HepG2 (cell line): ENCODE results near the gene CECR2. TPM values are rescaled to one million over a fixed set of nuclear protein-coding genes. Genes with fewer than 3 reads are reported as not detected.

Experiments used
- ATAC-seq: fragments of 200-7000 bp; cut with Tn5 transposase; 3 replicates; pipeline ENCODE4 v1.9.1; 2020; ENCODE audit warnings: mild to moderate bottlenecking, moderate library complexity
- BruUV-seq: library from RNA; stranded (reverse); fragments of 400-500 nt; replicated peaks from 2 replicates; lab custom pipeline; 2021; lab: Mats Ljungman, UMichigan
- CTCF ChIA-PET: fragments of 300-600 bp; formaldehyde crosslinking; extraction: SDS; loops from one replicate; lab custom pipeline; 2021; ENCODE audit warnings: low total read pairs, inconsistent platforms, low intra/inter-chr PET ratio; lab: Yijun Ruan, JAX
- POLR2A ChIA-PET: fragments of 350-600 bp; sonication (Branson Sonifier 250); formaldehyde crosslinking; loops from one replicate; lab custom pipeline; 2020; ENCODE audit warnings: antibody characterized with exemption, inconsistent platforms; lab: Yijun Ruan, JAX
- DNase-seq: peaks from one replicate; pipeline ENCODE4 v3.0.0-alpha.2; 2015; ENCODE audit warnings: low spot score
- FAIRE-seq: peaks from 3 replicates; lab custom pipeline; 2011; peaks lifted over from hg19 to GRCh38; lab: Jason Lieb, UNC
- H2AFZ ChIP-seq: one replicate; pipeline ENCODE4 v1.6.1; 2011; ENCODE audit warnings: low read length, inconsistent platforms
- H3K27ac ChIP-seq: fragments of 300-600 bp; 3 replicates; pipeline ENCODE4 v1.8.0; 2011; ENCODE audit warnings: mixed run types, mild to moderate bottlenecking, mixed read lengths, low read length, inconsistent platforms; ENCODE audit not compliant: insufficient read depth; ENCODE audit errors: extremely low read length
- H3K27me3 ChIP-seq, 2 experiments: fragments of 200-600 bp in 1 of 2; 2 replicates in 1 of 2; 3 replicates in 1 of 2; pipeline versions ENCODE4 v1.6.0 to v1.8.0; 2011; ENCODE audit warnings: low read length in 2 of 2, mild to moderate bottlenecking in 2 of 2, moderate library complexity in 2 of 2, inconsistent platforms in 1 of 2; ENCODE audit not compliant: insufficient read depth in 2 of 2, control insufficient read depth in 1 of 2
- H3K36me3 ChIP-seq, 2 experiments: fragments of 200-600 bp in 1 of 2; replicated peaks in 1 of 2; 2 replicates in 1 of 2; 3 replicates in 1 of 2; pipeline versions ENCODE4 v1.5.1 to v1.8.0; 2011; ENCODE audit warnings: low read length in 2 of 2, inconsistent platforms in 1 of 2; ENCODE audit not compliant: insufficient read depth in 2 of 2, control insufficient read depth in 1 of 2
- H3K4me1 ChIP-seq: 2 replicates; pipeline ENCODE4 v1.5.1; 2012; ENCODE audit warnings: low read length, inconsistent platforms; ENCODE audit not compliant: insufficient read depth
- H3K4me2 ChIP-seq: 2 replicates; pipeline ENCODE4 v1.6.0; 2011; ENCODE audit warnings: low read depth, low read length, inconsistent platforms
- H3K4me3 ChIP-seq, 3 experiments: fragments of 200-600 bp in 1 of 3; sonication (generic), shearing (Covaris generic) in 1 of 3; replicated peaks in 1 of 3; 2 replicates each; pipeline ENCODE4 v1.5.1; 2011 to 2016; ENCODE audit warnings: low read length in 3 of 3, inconsistent platforms in 2 of 3, low read depth in 2 of 3, mild to moderate bottlenecking in 2 of 3, control low read depth in 1 of 3, mixed read lengths in 1 of 3; ENCODE audit not compliant: insufficient read depth in 1 of 3
- H3K79me2 ChIP-seq: one replicate; pipeline ENCODE4 v1.6.1; 2011; ENCODE audit warnings: low read length, inconsistent platforms; ENCODE audit not compliant: insufficient read depth
- H3K9ac ChIP-seq: 2 replicates; pipeline ENCODE4 v1.6.0; 2011; ENCODE audit warnings: mild to moderate bottlenecking, low read depth, low read length, inconsistent platforms; ENCODE audit not compliant: insufficient read depth
- H3K9me3 ChIP-seq: 2 replicates; pipeline ENCODE4 v1.5.1; 2012; ENCODE audit warnings: mild to moderate bottlenecking, low read length
- H4K20me1 ChIP-seq: 2 replicates; pipeline ENCODE4 v1.6.0; 2011; ENCODE audit warnings: inconsistent platforms, mild to moderate bottlenecking, low read length, moderate library complexity; ENCODE audit not compliant: insufficient read depth
- ARNT2 ChIP-seq: sonication (generic); formaldehyde crosslinking; IDR thresholded peaks from 2 replicates; pipeline ENCODE4 v1.8.0; 2022; ENCODE audit warnings: mild to moderate bottlenecking, low read depth, missing genetic modification reagents, moderate library complexity
- ATF1 ChIP-seq: IDR thresholded peaks from 2 replicates; pipeline ENCODE4 v1.6.1; 2016; ENCODE audit warnings: mild to moderate bottlenecking, control low read depth
- CREB1 ChIP-seq, 2 experiments: fragments of 450-650 bp in 1 of 2; IDR thresholded peaks; 2 replicates each; pipeline ENCODE4 v1.6.1; 2016 to 2017; ENCODE audit warnings: control low read depth in 1 of 2, mild to moderate bottlenecking in 1 of 2, missing compliant biosample characterization in 1 of 2, missing genetic modification characterization in 1 of 2
- FOSL1 ChIP-seq: sonication (generic); formaldehyde crosslinking; IDR thresholded peaks from 2 replicates; pipeline ENCODE4 v1.9.0; 2021; ENCODE audit warnings: missing genetic modification reagents, borderline replicate concordance
- HES4 ChIP-seq: sonication (generic); formaldehyde crosslinking; IDR thresholded peaks from 2 replicates; pipeline ENCODE4 v1.9.0; 2021; ENCODE audit warnings: mild to moderate bottlenecking, missing genetic modification reagents, borderline replicate concordance
- NAIF1 ChIP-seq: sonication (generic); formaldehyde crosslinking; IDR thresholded peaks from 2 replicates; pipeline ENCODE4 v1.5.0; 2020; ENCODE audit warnings: mild to moderate bottlenecking, missing genetic modification reagents, borderline replicate concordance
- SALL1 ChIP-seq: sonication (generic); formaldehyde crosslinking; IDR thresholded peaks from 2 replicates; pipeline ENCODE4 v1.8.0; 2022; ENCODE audit warnings: mild to moderate bottlenecking, missing genetic modification reagents
- SKI ChIP-seq: fragments of 450-650 bp; IDR thresholded peaks from one replicate; pipeline ENCODE4 v1.6.1; 2018; ENCODE audit warnings: mild to moderate bottlenecking; ENCODE audit not compliant: partially characterized antibody
- TBP ChIP-seq: sonication (generic); formaldehyde crosslinking; IDR thresholded peaks from 2 replicates; pipeline ENCODE4 v1.5.0; 2020; ENCODE audit warnings: missing genetic modification reagents
- ZFX ChIP-seq: sonication (generic); formaldehyde crosslinking; IDR thresholded peaks from 2 replicates; pipeline ENCODE4 v1.4.0; 2020; ENCODE audit warnings: mild to moderate bottlenecking, low read depth, missing genetic modification reagents, moderate library complexity
- ZNF33B ChIP-seq: sonication (generic); formaldehyde crosslinking; IDR thresholded peaks from 2 replicates; pipeline ENCODE4 v1.5.1; 2020; ENCODE audit warnings: mild to moderate bottlenecking, missing genetic modification reagents
- ZNF672 ChIP-seq: sonication (generic); formaldehyde crosslinking; IDR thresholded peaks from 2 replicates; pipeline ENCODE4 v1.8.1; 2022; ENCODE audit warnings: missing genetic modification reagents
- ZNF766 ChIP-seq: sonication (generic); formaldehyde crosslinking; IDR thresholded peaks from 2 replicates; pipeline ENCODE4 v1.5.0; 2020; ENCODE audit warnings: missing genetic modification reagents, borderline replicate concordance
- ZNF792 ChIP-seq: IDR thresholded peaks from 2 replicates; pipeline ENCODE4 v1.6.1; 2016
- ZZZ3 ChIP-seq: sonication (generic); formaldehyde crosslinking; IDR thresholded peaks from 2 replicates; pipeline ENCODE4 v1.4.0; 2020; ENCODE audit warnings: missing genetic modification reagents, mild to moderate bottlenecking, borderline replicate concordance
- WGBS: methylation state at CpG from one replicate; pipeline ENCODE4 v1.1.6; 2017; ENCODE audit warnings: low lambda C conversion rate; 5-methylcytosine and 5-hydroxymethylcytosine counted together
- in situ Hi-C: cut with HindIII; loops from 2 replicates; pipeline ENCODE4 v1.10.0; 2017; ENCODE audit warnings: low pct_unique_long_range_greater_than_20kb; ENCODE audit not compliant: extremely low pct_ligation_motif_present
- intact Hi-C: fragments of 100-400 bp; cut with micrococcal nuclease; formaldehyde crosslinking; loops from one replicate; pipeline ENCODE4 v1.10.0; 2022; ENCODE audit not compliant: unreplicated experiment
- polyA plus RNA-seq, 8 experiments: library from polyadenylated mRNA; depleted of rRNA in 3 of 8; stranded (reverse) in 7 of 8; unstranded in 1 of 8; fragments of >200 nt; fragmentation: Illumina TruSeq in 4 of 8; extraction: Trizol in 4 of 8; gene quantifications; 2 replicates each; pipeline versions ENCODE4 v1.2.1 to v1.2.3, GENCODE V29; 2011 to 2016; ENCODE audit warnings: low read depth in 4 of 8, missing spikeins in 1 of 8, mixed read lengths in 1 of 8; ENCODE audit not compliant: insufficient read depth in 1 of 8
- total RNA-seq, 5 experiments: library from RNA; depleted of rRNA; stranded (reverse); fragments of >200 nt; fragmentation: Illumina TruSeq; extraction: Trizol; gene quantifications; 2 replicates each; pipeline ENCODE4 v1.2.3, GENCODE V29; 2016; ENCODE audit warnings: low read depth in 1 of 5
- TF ChIP-seq, protein P1 (sequence below): sonication (generic); formaldehyde crosslinking; IDR thresholded peaks from 2 replicates; pipeline ENCODE4 v1.4.0; 2020; ENCODE audit warnings: missing genetic modification reagents
- TF ChIP-seq, protein P2 (sequence below): sonication (generic); formaldehyde crosslinking; IDR thresholded peaks from 2 replicates; pipeline ENCODE4 v1.5.1; 2020; ENCODE audit warnings: mild to moderate bottlenecking, missing genetic modification reagents, borderline replicate concordance
- TF ChIP-seq, protein P3 (sequence below): sonication (generic); formaldehyde crosslinking; IDR thresholded peaks from 2 replicates; pipeline ENCODE4 v1.4.0; 2020; ENCODE audit warnings: missing genetic modification reagents

CECR2 gene
- total and polyA plus RNA-seq, 2 of the 13 experiments (the other 11 are each of a cell fraction or from before 2014, with no cell fraction given), result not detected

DNA sequence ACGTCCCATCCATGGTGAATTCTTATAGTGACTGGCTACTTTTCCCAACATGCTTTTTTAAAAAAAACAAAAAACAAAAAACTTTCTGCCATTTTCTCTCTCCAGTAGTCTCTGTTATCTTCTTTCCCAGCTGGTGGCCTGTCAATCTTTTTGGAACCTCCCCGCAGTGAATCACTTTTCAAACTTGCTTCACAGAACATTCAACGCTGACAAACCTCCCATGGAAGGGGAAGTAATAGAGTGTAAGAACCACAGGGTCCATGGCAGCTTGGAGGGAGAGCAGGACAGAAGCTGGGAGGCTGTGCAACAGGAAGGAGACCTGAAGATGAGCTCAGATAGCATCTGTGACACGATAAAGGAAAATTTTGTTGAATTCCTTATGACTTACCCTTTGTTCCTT is 9.8 kb upstream of the CECR2 start (continued):
- TF ChIP-seq SKI (no peak), ARNT2 (CRISPR knock-in tag) (no peak)
- TF ChIP-seq, protein P1, sequence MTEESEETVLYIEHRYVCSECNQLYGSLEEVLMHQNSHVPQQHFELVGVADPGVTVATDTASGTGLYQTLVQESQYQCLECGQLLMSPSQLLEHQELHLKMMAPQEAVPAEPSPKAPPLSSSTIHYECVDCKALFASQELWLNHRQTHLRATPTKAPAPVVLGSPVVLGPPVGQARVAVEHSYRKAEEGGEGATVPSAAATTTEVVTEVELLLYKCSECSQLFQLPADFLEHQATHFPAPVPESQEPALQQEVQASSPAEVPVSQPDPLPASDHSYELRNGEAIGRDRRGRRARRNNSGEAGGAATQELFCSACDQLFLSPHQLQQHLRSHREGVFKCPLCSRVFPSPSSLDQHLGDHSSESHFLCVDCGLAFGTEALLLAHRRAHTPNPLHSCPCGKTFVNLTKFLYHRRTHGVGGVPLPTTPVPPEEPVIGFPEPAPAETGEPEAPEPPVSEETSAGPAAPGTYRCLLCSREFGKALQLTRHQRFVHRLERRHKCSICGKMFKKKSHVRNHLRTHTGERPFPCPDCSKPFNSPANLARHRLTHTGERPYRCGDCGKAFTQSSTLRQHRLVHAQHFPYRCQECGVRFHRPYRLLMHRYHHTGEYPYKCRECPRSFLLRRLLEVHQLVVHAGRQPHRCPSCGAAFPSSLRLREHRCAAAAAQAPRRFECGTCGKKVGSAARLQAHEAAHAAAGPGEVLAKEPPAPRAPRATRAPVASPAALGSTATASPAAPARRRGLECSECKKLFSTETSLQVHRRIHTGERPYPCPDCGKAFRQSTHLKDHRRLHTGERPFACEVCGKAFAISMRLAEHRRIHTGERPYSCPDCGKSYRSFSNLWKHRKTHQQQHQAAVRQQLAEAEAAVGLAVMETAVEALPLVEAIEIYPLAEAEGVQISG (CRISPR knock-in tag), result no peak
- TF ChIP-seq, protein P2, sequence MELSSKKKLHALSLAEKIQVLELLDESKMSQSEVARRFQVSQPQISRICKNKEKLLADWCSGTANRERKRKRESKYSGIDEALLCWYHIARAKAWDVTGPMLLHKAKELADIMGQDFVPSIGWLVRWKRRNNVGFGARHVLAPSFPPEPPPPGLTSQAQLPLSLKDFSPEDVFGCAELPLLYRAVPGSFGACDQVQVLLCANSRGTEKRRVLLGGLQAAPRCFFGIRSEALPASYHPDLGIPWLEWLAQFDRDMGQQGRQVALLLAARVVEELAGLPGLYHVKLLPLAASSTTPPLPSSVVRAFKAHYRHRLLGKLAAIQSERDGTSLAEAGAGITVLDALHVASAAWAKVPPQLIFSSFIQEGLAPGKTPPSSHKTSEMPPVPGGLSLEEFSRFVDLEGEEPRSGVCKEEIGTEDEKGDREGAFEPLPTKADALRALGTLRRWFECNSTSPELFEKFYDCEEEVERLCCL, result no peak

DNA sequence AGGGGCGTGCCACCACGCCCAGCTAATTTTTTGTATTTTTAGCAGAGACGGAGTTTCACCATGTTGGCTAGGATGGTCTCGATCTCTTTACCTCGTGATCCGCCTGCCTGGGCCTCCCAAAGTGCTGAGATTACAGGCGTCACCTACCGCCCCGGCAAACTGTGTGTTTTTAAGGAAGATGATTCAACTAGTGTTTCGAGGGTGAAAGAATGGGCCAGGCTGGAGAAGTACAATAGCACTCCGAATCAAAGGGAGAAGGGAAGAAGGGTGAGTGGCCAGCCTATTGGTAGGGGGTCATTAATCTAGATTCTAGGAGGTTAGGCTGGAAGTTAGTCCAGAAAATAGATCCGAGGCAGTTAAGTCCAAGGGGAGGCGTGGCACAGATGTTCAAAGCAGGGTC is 2.9 kb upstream of the CECR2 start:
- no peak for ATAC-seq
- no peaks in the 10 kb centered on the region for H3K79me2 ChIP-seq
- WGBS, result 18% methylated on average over 13 of the region's 13 CpGs
- no peak overlapping the region for H3K27ac ChIP-seq
- DNase-seq, result no peak
- FAIRE-seq, result no peak
- in situ Hi-C loops (no loop called here), intact Hi-C loops (loop anchor here (5.0 kb wide), 2 partner anchors 136 to 216 kb away; no protein-coding TSS in a partner anchor)
- CTCF ChIA-PET, result no interaction called here
- H3K4me1 ChIP-seq, result peaks cover 9% of the 10 kb centered on the region; the same call in 1 of the 2 replicates
- no peak overlapping the region for H3K4me3 ChIP-seq
- no peak overlapping the region for H3K4me2 ChIP-seq
- no peak overlapping the region for H3K9ac ChIP-seq
- no peaks in the 10 kb centered on the region for H4K20me1 ChIP-seq
- H2AFZ ChIP-seq, result no peak overlapping the region
- H3K36me3 ChIP-seq, result no peaks in the 10 kb centered on the region
- POLR2A ChIA-PET, result no interaction called here
- H3K27me3 ChIP-seq, result peaks cover 8 to 41% of the 10 kb centered on the region in 2 experiments; a peak in 4 of 5 replicates
- H3K9me3 ChIP-seq, result no peaks in the 10 kb centered on the region
- TF ChIP-seq ZNF33B (CRISPR knock-in tag), result no peak
- TF ChIP-seq HES4 (CRISPR knock-in tag), result no peak
- no peak for TF ChIP-seq TBP (CRISPR knock-in tag)
- TF ChIP-seq, protein P3, sequence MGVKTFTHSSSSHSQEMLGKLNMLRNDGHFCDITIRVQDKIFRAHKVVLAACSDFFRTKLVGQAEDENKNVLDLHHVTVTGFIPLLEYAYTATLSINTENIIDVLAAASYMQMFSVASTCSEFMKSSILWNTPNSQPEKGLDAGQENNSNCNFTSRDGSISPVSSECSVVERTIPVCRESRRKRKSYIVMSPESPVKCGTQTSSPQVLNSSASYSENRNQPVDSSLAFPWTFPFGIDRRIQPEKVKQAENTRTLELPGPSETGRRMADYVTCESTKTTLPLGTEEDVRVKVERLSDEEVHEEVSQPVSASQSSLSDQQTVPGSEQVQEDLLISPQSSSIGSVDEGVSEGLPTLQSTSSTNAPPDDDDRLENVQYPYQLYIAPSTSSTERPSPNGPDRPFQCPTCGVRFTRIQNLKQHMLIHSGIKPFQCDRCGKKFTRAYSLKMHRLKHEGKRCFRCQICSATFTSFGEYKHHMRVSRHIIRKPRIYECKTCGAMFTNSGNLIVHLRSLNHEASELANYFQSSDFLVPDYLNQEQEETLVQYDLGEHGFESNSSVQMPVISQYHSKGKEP, result no peak
- TF ChIP-seq ZNF792 (CRISPR knock-in tag), result no peak
- TF ChIP-seq ZFX (CRISPR knock-in tag), result no peak
- TF ChIP-seq ATF1 (CRISPR knock-in tag), result no peak
- no peak for TF ChIP-seq ZZZ3
- no peak for TF ChIP-seq ZNF672 (CRISPR knock-in tag)
- TF ChIP-seq NAIF1 (CRISPR knock-in tag), result no peak
- TF ChIP-seq CREB1 (IDR thresholded peaks at IDR 0.05), result no peak
- TF ChIP-seq CREB1 (CRISPR knock-in tag; IDR thresholded peaks at IDR 0.05), result no peak
- no peak for TF ChIP-seq SALL1 (CRISPR knock-in tag)
- no peak for TF ChIP-seq FOSL1 (CRISPR knock-in tag)
- TF ChIP-seq ZNF766 (CRISPR knock-in tag), result no peak
- BruUV-seq, result no TSS peak
